Stimulated activated CD8-positive, alpha-beta memory T cell treated with anti-CD3 and anti-CD28 coated beads, Interleukin-4, amount 100 ng/mL, for 4 hours (primary cell): Measurements from ENCODE around the gene CHURC1.

ENCODE experiments used
- DNase-seq, 2 donors: peaks; one replicate each; pipeline ENCODE4 v3.0.0-alpha.2; 2020; ENCODE audit warnings: low read depth in 2 of 2, low spot score in 1 of 2

Gene CHURC1

GRCh38 chr14:64914237-64915028 lies at the start of gene CHURC1:
Gene CHURC1 (plus strand): TSS chr14:64914455. CDS start chr14:64914496, 41 bp downstream.
- DNase-seq, result peak; percentile 97

- DNase-seq, result no peak
Measured at GRCh38 chr14:64865109-64865508, 49.1 kb upstream of the CHURC1 start.

- no peak for DNase-seq
Measured at GRCh38 chr14:64865992-64866391, 48.3 kb upstream of the CHURC1 start.

- DNase-seq, result no peak
Measured at GRCh38 chr14:64867182-64867581, 47.1 kb upstream of the CHURC1 start.

- no peak for DNase-seq
Measured at GRCh38 chr14:64868379-64868778, 45.9 kb upstream of the CHURC1 start.

GRCh38 chr14:64868841-64869240 lies 45.4 kb upstream of the CHURC1 start:
- DNase-seq, result no peak

- no peak for DNase-seq
Measured at GRCh38 chr14:64870160-64870559, 44.1 kb upstream of the CHURC1 start.

- no peak for DNase-seq
Measured at GRCh38 chr14:64871344-64871743, 42.9 kb upstream of the CHURC1 start.

- no peak for DNase-seq
Measured at GRCh38 chr14:64873506-64874219, 40.6 kb upstream of the CHURC1 start.

GRCh38 chr14:64875350-64875749 lies 38.9 kb upstream of the CHURC1 start:
- DNase-seq, result no peak

- no peak for DNase-seq
Measured at GRCh38 chr14:64877846-64878245, 36.4 kb upstream of the CHURC1 start.

GRCh38 chr14:64878837-64879634 lies 35.2 kb upstream of the CHURC1 start:
- DNase-seq, result no peak

GRCh38 chr14:64879635-64880220 lies 34.5 kb upstream of the CHURC1 start, which contains the start of gene SPTB:
Gene SPTB (minus strand): TSS chr14:64879907. CDS start chr14:64823094, 56,813 bp downstream.
- peak; percentile 35 to 64 for DNase-seq

GRCh38 chr14:64880221-64881121 lies 33.8 kb upstream of the CHURC1 start:
- peak in 1 of 2 donors; percentile 21 for DNase-seq

- DNase-seq, result no peak
Measured at GRCh38 chr14:64885559-64885958, 28.7 kb upstream of the CHURC1 start.

- no peak for DNase-seq
Measured at GRCh38 chr14:64889352-64889751, 24.9 kb upstream of the CHURC1 start.

GRCh38 chr14:64891173-64891838 lies 22.9 kb upstream of the CHURC1 start:
- no peak for DNase-seq

GRCh38 chr14:64891839-64892375 lies 22.3 kb upstream of the CHURC1 start:
- no peak for DNase-seq

GRCh38 chr14:64899958-64900357 lies 14.3 kb upstream of the CHURC1 start:
- no peak for DNase-seq
